HG03342 (cell line): Measurements from ENCODE around the gene C21orf91.

Experiments used
- ATAC-seq: cut with Tn5 transposase; IDR thresholded peaks from one replicate; pipeline ENCODE4 v1.9.1; 2021; ENCODE audit warnings: mild to moderate bottlenecking, moderate library complexity; ENCODE audit not compliant: unreplicated experiment

The C21orf91 gene

DNA sequence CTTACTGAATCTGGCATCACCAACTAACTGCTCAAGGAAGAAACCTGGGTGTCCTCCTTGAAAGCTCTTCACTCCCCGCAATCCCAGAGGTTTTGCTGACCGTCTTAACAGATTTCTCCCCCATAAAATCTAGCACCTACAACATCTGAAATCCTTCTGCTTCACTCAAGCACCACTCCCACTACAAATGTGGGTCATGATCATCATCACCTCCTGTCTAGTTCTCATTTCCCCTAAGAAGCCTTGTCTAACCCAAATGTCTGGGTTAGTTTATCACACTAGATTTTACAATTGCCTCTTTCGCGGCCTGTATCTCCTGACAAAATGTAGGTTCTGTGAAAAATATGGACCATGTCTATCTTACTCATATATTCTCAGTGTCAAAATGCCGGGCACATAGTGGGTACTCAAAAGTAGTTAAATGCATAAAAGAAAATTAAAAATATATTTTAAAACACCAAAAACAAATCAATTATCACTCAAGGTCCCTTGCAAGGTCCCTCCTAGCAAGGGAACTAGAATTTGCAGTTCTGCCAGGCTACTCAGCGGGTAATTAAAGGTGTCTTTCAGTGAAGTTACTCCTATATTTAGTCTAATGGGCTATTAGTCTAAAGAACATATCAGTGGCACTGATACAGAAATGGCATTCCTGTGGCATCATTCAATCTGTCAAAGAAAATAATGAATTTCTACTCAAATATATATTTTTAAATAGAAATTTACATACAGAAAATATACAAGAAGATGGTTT lies 19.6 kb downstream of the C21orf91 start:
- no peak for ATAC-seq

DNA sequence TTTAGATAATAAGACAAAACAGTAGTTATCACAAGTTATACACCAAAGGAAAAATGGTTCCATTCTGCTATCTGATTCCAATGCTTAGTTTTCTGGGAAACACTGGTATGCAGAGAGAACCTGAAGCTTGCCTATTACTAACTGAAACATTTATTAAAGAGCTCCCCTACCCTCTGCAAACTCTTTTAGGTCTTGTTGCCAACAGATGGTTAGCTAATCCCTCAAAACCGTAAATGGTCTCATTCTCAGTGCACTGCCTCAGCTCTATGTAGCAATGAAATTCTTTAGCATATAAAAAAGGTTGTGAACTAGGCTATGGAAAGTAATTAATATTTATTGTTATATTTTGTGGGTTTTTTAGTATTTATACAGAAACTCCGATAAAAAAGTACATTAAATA lies 20.4 kb downstream of the C21orf91 start:
- no peak for ATAC-seq

DNA sequence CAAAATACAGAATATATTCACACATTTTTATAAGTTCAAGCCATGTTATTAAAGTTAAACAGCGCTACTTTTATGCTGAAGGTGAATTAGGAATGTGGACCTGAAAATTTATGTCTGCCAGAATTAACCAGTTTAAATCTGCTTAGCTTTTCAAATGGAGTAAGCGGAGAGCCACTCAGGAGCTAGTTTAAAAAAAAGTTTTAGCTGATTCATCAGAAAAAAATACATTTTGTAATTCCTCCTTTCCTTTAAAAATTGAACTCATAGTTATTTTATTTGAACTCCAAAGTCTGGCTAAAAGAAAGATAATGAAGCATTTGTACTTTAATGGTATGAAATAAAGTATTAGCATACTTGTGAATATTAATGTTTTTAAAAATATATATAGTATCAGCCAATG lies 21.2 kb downstream of the C21orf91 start:
- ATAC-seq: no peak

DNA sequence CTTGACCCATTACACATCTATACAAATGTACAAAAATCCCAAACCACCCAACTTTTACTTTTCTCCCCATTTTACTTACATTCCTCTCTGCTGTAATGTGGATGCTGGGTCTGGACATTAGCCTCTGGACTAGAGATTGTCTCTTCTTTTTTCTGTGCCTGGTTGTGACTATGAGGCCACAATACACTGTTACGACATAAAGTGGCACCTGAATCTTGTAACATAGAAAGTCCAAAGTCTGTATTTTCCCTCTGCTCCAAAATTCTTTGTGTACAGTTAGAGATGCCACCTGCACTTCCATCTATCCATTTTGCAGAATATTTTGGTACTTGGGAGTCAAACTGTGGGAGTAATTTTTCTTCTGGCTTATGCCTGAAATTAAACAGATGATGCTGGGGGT lies 22.7 kb downstream of the C21orf91 start:
- no peak for ATAC-seq

DNA sequence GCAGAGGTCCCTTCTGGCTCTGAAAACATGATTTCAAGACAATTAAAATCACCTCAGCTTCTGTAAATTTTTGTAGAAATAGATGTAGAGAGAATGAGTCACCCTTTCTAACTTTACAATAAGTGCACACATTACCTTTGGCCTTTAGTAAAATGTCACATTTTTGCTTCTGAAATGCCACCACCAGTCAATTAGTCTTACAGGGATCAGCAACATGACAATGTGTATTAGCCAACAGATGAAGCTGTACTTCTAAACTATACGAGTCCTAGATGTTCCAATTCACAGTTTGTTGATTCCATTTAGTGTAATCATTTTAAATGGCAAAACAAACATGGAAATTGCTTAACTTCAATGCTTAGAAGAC lies 23.1 kb downstream of the C21orf91 start:
- ATAC-seq: no peak

DNA sequence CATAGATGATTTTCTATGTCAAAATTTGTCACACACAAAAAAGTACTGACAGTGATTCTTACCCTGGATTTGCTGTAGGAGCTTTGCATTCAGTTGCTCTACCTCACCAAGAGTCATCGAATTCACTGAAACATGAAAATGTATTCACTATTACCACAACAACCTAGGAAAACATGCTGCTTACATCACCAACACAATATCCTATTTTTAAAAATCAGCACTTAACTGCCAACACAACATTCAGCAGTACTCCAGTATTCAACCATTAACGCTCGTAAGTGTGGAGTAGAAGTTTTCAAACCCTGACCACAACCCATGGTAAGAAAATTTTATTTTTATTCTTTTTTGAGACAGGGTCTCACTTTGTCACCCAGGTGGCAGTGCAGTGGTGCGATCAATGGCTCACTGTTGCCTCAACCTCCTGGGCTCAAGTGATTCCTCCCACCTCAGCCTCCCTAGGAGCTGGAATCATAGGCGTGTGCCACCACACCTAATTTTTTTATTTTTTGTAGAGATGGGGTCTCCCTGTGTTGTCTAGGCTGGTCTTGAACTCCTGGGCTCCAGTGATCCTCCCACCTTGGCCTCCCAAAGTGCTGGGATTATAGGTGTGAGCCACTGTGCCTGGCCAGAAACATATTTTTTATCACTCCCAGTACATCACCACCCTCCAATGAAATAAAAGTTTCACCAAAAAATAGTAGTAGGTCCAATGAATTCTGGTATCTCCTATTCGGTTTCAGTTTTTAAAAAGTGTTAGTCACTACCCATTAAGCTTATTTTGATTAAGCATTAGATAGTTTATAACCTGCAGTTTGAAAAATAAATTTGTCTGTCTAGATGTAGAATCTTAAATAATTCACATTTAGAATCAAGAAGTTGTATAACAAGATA lies 23.8 kb downstream of the C21orf91 start:
- ATAC-seq: no peak

DNA sequence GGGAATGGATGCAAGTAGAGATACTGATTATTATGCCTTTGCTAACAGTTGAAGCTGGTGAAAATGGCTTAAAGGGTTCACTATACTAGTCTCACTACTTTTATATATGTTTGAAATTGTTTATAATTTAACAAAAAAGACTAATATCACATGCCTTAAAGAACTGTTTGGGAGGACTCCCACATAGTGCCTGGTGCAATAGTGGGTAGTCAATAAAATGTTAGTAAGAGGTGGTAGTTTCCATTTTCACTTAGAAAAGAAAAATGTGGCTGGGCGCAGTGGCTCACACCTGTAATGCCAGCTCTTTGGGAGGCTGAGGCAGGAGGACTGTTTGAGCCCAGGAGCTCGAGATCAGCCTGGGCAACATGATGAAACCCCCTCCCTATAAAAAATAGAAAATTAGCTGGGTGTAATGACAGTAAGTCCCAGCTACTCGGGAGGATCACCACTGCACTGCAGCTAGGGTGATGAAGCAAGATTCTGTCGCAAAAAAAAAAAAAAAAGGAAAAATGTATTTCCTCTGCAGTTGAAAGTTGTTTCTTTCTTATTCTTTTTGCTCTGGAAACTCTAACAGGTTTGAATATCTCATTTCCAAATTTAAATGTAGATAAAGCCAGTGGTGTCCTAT lies 24.5 kb downstream of the C21orf91 start:
- ATAC-seq: no peak

DNA sequence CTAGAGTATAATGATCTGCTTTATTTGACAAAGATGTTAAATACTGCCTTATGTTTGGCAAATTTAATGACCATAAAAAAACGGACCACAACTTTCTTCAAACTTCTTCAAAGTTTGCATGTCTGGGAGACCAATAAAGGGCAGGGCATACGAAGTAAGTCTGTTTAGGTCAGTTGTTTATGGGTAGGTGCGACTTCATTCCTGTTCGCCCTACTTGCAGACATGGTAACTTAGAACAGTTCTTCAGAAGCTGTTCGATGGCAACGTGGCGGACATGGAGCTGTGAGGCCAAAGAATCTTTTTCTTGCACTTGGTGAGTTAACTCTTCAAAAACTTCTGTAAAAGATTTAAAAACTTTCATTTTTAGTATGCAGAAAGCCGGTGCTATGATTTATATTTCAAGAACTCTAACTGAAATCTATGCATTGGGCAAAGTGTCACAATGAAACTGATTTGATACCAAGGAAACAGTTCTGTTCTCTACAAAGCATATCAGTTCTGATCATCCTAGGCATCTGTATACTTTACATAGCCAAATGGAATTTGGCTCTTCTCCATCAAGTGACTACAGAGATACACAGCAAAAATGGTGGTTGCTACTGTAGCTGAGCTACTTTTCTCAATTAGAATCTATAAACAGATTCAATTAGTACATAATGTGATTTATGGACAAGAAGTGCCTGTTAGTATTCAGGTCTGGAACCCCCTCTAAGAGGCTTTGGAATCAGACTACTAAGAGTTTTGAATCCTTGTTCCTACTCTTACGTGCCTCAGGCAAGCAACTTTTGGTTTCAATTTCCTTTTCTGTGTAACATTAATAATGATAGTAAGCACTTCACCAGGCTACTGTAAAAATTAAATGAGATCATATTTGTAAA lies 25.7 kb downstream of the C21orf91 start:
- peak; percentile 72 for ATAC-seq

DNA sequence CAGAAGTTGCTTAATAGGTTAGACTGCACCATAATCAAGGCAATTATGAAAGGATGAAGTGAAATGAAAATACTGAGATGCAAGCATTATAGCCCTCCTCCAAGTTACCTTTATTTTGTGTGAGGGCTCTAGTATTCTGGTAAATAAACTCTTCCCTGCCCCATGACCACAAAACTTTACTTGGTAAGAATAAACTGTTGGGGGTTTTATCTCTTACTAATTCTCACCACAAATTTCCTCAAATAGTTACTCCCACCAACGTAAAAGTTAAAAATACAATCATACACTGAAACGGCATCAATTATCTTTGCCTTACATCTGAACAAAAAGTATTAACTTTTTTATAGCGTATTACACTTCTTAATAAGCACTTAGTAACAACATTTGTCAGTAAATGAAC lies 29.5 kb downstream of the C21orf91 start:
- ATAC-seq: no peak

DNA sequence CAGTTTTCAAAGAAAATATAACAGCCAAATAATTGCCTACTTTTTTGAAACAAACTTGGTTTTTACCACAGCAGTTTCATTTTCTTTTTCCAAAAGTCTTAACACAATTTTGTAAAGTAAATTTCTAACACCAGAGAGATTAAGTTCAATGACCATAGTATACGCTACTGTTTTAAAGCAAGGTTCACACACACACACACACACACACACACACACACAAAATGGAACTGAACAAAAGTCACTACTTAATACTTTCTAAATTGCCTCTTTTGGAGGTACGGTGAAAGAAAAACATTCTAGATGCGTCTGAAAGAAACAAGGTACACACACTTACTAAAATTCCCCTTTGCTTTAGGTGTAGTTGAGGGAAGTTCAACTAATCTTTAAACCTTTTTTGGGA lies 30.1 kb downstream of the C21orf91 start:
- no peak for ATAC-seq

DNA sequence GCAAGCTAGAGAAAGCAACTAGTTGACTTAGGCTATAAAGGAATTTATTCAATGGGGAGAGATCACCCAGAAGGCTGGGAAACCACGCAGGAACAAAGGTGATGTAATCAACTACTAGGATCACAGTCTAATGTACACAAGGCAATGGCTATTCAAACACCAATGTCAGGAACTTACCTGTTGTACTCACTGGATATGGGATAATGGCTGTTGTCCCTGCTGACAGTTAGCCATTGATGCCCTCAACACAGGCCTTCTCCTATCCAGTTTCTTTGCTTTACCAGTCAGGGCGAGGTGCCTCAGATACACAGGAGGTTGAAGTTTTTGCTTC lies 32.3 kb downstream of the C21orf91 start:
- ATAC-seq: no peak

DNA sequence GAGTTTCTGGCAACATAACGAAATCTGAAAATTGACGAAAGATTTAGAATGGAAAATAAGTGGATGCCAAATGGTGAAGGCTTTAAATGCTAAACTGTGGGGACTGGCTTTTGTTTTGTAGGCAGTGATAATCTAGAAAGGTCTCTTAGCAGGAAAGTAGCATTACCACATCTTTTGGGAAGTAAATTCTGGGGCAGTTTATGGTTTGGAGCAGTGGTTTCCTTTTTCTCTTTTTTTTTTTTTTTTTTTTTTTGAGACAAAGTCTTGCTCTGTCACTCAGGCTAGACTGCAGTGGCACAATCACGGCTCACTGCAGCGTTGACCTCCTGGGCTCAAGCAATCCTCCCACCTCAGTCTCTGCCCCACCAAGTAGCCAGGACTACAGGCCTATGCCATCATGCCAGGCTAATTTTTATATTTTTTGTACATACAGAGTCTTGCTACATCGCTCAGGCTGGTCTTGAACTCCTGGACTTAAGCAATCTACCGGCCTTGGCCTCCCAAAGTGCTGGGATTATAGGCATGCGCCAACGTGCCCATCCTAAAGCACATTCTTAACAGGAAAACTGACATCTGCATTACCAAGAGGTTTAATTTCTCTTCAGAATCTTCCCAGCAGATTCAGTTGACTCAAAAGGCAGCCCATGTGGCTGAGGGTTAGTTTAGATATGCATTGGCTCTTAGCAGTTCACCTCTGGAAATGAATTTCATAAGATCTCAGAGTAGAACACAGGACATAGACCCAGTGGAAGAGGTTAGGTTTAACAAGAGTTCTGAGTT lies 32.9 kb downstream of the C21orf91 start:
- ATAC-seq: no peak

DNA sequence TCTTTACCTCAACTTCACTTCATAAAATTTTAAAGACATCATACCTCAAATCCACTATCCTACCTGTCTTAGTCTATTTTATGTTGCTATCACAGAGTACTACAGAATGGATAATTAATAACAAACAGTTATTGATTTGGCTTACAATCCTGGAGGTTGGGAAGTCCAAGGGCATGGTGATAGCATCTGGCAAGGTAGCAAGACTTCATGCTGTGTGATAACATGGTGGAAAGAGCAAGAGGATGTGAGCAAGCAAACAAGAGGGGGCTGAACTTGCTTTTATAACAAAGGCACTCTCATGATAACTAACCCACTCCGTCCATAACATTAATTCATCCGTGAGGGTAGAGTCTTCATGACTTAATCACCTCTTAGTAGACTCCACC lies 33.8 kb downstream of the C21orf91 start:
- ATAC-seq: no peak

DNA sequence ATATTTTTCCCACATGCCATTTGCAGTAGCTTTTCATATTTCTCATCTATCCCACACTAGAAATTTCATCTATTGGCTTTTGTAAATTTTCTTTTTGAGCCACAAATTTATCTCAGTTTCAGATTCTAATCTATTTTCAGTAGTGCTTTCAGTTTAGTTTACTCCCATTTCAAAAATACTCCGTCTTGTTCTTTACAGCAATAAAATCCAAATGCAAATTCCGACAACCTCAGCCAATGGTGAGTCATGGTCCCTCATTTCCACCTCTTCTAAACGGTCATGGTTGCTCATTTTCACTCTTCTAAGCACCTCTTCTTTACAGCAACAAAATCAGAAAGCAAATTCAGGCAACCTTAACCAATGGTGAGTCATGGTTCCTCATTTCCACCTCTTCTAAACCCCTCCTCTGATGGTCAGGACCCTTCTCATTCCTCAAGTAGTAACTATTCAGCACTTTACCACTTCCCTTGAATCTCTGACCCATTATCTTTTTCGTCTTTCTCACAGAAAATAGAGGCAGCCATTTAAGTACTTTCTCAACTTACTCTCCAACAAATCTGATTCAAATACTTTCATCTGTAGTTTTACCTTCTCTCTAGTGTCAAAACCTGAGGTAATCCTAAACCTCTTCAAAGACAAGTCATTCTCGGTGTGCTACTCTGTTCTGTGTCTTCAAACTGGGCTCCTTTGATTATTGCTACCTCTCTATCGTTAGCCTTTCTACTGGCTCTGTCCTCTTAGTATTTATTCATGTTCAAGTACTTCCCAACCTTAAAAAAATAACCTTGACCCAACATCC lies 34.4 kb downstream of the C21orf91 start:
- ATAC-seq: peak; percentile 51

DNA sequence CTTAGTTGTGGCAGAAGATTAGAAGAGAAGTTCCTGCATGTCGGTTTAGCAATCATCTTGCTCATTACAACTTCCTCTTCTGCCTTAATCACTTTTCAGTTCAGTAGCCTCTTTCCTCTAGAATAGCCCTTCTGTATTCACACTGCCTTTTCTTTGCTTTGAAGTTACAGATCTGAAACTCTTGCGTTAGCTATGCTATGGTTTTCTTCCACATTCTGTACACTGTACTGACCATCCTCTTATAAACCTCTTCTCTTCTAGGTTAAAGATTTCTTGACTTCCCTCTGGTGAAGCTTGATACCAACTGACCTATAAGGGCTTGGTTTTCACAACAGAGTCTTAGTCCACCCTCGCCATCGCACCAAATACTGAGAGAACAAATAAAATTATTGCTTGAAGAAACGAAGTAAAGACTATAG lies 35.0 kb downstream of the C21orf91 start:
- peak; percentile 52 for ATAC-seq

DNA sequence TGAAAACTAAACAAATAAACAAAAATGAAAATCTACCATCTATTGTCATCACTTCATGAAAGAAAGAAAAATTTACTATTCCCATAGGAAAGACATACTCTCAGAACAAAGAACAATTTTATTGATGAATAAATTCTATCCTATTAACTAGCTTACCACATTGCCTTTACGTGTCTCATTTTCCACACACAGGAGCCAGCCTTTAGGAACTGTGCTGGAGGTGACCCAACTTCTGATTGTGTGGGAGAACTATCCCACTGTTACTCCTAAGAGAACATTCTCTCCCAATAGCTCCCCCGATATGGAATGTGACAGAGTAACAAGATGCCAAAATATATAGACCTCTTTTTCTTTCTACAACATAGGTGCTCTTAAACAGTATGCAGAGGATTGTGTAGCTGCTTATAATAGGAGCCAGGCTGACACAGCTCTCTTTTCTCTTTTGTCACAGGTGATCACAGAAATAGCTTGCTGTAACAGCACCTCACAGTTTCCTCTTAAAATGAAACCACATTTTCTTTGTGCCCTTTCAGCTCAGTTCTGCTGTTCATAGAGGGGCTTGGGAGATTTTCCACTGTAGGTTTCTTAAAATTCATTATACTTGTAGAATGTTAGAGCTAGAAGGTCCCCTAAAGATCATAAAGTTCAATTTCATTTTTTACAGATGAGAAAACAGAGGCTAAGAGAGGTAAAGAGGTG lies 35.5 kb downstream of the C21orf91 start:
- peak; percentile 33 for ATAC-seq

DNA sequence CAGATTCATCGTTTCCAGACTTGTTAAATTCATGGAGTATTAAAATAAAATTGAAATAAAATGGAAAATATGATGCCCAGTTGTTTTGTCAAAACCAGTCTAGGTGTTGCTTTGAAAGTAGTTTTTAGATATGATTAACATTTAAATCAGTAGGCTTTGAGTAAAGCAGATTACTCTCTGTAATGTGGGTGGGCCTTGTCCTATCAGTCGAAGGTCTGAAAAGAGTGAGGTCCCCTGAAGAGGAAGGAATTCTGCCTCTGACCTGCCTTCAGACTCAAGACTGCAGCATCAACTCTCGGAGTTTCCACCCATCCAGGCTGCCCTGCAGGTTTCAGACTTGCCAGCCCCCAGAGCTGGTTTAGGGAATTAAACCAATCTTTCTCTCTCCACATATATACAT lies 36.2 kb downstream of the C21orf91 start:
- no peak for ATAC-seq

DNA sequence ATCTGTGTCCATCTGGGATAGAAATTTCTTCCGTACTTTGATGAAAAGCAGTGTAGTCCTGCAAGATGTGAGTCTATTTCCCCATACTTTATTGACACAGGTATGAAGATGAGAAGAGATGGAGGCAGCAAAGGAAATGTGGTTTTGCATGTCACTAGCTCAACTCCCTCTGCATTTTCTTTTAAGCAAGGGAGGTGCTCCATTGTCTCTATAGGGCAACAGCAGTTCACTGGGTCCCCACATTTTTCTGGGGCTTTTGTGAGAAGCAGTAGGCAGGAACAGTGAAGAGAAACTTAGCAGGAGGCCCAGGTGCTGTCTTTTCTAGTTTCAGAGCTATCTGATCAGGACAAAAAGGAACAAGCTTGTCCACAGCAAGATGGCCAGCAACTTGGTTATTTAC lies 37.1 kb downstream of the C21orf91 start:
- ATAC-seq: no peak

DNA sequence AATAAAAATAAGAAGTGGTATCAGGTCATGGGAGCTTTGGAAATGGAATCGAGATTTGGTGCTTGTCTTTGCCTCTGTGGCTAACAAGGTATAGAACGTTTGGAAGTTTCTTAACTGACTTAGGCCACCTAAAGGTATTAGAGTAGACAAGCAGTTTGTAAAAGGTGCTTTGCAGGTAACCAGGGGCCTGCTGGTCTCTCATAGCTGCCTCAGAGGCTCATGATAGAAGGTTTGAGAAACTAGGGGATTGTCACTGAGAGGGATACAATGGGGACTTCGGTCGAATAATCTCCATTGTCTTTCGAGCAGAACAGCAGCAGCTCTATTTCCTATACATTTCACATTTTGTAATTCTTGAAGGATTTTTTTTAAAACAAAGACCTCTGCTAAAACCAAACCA lies 37.6 kb downstream of the C21orf91 start:
- no peak for ATAC-seq
